Liver (tissue), 9 donors: ENCODE results near the gene KIF6. TPM values are rescaled to one million over a fixed set of nuclear protein-coding genes. Genes with fewer than 3 reads are reported as not detected.

Source experiments
- DNase-seq: peaks from one replicate; pipeline ENCODE4 v3.0.0-alpha.2; 2017; ENCODE audit warnings: low spot score
- H3K27ac ChIP-seq, 2 donors: one replicate each; pipeline ENCODE4 v1.7.0; 2013; ENCODE audit warnings: inconsistent platforms in 2 of 2, low read length in 2 of 2, control low read depth in 1 of 2, low read depth in 1 of 2, mild to moderate bottlenecking in 1 of 2
- H3K27me3 ChIP-seq, 4 donors: one replicate each; pipeline versions ENCODE4 v1.6.1 to v1.7.0; 2013; ENCODE audit warnings: low read length in 3 of 4, inconsistent platforms in 1 of 4, mild to moderate bottlenecking in 1 of 4, moderate library complexity in 1 of 4; ENCODE audit not compliant: control insufficient read depth in 4 of 4, insufficient read depth in 4 of 4
- H3K36me3 ChIP-seq, 4 donors: one replicate each; pipeline versions ENCODE4 v1.6.1 to v1.7.0; 2013; ENCODE audit warnings: low read length in 3 of 4, mild to moderate bottlenecking in 3 of 4, low read depth in 1 of 4, moderate library complexity in 1 of 4; ENCODE audit not compliant: control insufficient read depth in 4 of 4, insufficient read depth in 3 of 4
- H3K4me1 ChIP-seq, 4 donors: one replicate each; pipeline versions ENCODE4 v1.6.1 to v1.7.0; 2013; ENCODE audit warnings: low read length in 3 of 4, mild to moderate bottlenecking in 3 of 4, moderate library complexity in 1 of 4; ENCODE audit not compliant: control insufficient read depth in 4 of 4, insufficient read depth in 4 of 4
- H3K4me3 ChIP-seq, 3 donors: one replicate each; pipeline versions ENCODE4 v1.6.1 to v1.7.0; 2013; ENCODE audit warnings: low read length in 3 of 3, control low read depth in 1 of 3, low read depth in 1 of 3, mild to moderate bottlenecking in 1 of 3
- H3K9ac ChIP-seq, 2 donors: one replicate each; pipeline ENCODE4 v1.7.0; 2013; ENCODE audit warnings: low read length in 2 of 2, mild to moderate bottlenecking in 2 of 2, moderate library complexity in 2 of 2, control low read depth in 1 of 2, low read depth in 1 of 2
- H3K9me3 ChIP-seq, 4 donors: one replicate each; pipeline versions ENCODE4 v1.6.1 to v1.7.0; 2013; ENCODE audit warnings: low read length in 3 of 4; ENCODE audit not compliant: control insufficient read depth in 4 of 4
- EGR1 ChIP-seq, 2 donors: IDR thresholded peaks; 2 replicates each; pipeline ENCODE4 v1.6.1; 2016 to 2018; ENCODE audit warnings: antibody characterized with exemption in 2 of 2, low read depth in 2 of 2
- FOXA1 ChIP-seq: IDR thresholded peaks from 2 replicates; pipeline ENCODE4 v1.6.1; 2016; ENCODE audit warnings: antibody characterized with exemption
- FOXA2 ChIP-seq: IDR thresholded peaks from 2 replicates; pipeline ENCODE4 v1.6.1; 2016; ENCODE audit warnings: antibody characterized with exemption
- GABPA ChIP-seq, 2 donors: IDR thresholded peaks in 1 of 2; conservative IDR thresholded peaks in 1 of 2; 2 replicates each; pipeline ENCODE4 v1.6.1; 2016; ENCODE audit warnings: antibody characterized with exemption in 2 of 2, mild to moderate bottlenecking in 1 of 2, moderate library complexity in 1 of 2
- HNF4A ChIP-seq, 2 donors: conservative IDR thresholded peaks; 2 replicates each; pipeline ENCODE4 v1.6.1; 2016; ENCODE audit warnings: antibody characterized with exemption in 2 of 2, mild to moderate bottlenecking in 2 of 2
- HNF4G ChIP-seq: IDR thresholded peaks from 2 replicates; pipeline ENCODE4 v1.6.1; 2016; ENCODE audit warnings: antibody characterized with exemption
- JUND ChIP-seq, 2 donors: IDR thresholded peaks; 2 replicates each; pipeline ENCODE4 v1.6.1; 2016; ENCODE audit warnings: antibody characterized with exemption in 2 of 2
- NR2F2 ChIP-seq: IDR thresholded peaks from 2 replicates; pipeline ENCODE4 v1.6.1; 2016; ENCODE audit warnings: antibody characterized with exemption
- RAD21 ChIP-seq, 2 donors: IDR thresholded peaks; 2 replicates each; pipeline ENCODE4 v1.6.1; 2016; ENCODE audit warnings: antibody characterized with exemption in 2 of 2, mild to moderate bottlenecking in 2 of 2
- RXRA ChIP-seq, 2 donors: IDR thresholded peaks; 2 replicates each; pipeline ENCODE4 v1.6.1; 2017 to 2018; ENCODE audit warnings: antibody characterized with exemption in 2 of 2, mild to moderate bottlenecking in 1 of 2
- SP1 ChIP-seq: IDR thresholded peaks from 2 replicates; pipeline ENCODE4 v1.6.1; 2018; ENCODE audit warnings: antibody characterized with exemption, mild to moderate bottlenecking
- TAF1 ChIP-seq: conservative IDR thresholded peaks from 2 replicates; pipeline ENCODE4 v1.6.1; 2016; ENCODE audit warnings: antibody characterized with exemption, mild to moderate bottlenecking
- YY1 ChIP-seq: IDR thresholded peaks from 2 replicates; pipeline ENCODE4 v1.6.1; 2016; ENCODE audit warnings: antibody characterized with exemption, mild to moderate bottlenecking
- WGBS: extraction: QIAGEN DNeasy Blood & Tissue Kit; methylation state at CpG from one replicate; pipeline ENCODE4 v1.1.7; 2013; 5-methylcytosine and 5-hydroxymethylcytosine counted together
- polyA plus RNA-seq, 2 donors: library from polyadenylated mRNA; stranded (reverse) in 1 of 2; unstranded in 1 of 2; fragments of 200-250 nt in 1 of 2; fragments of >200 nt in 1 of 2; fragmentation: Nextera tagmentation in 1 of 2; extraction: Ambion mirVana in 1 of 2; gene quantifications; one replicate each; pipeline versions ENCODE4 v1.2.1 to v1.2.3, GENCODE V29; 2013 to 2015
- total RNA-seq, 2 donors: library from RNA; depleted of rRNA; stranded (reverse); fragments of >200 nt; gene quantifications; one replicate each; pipeline ENCODE4 v1.2.3, GENCODE V29; 2014
- TF ChIP-seq, protein P1 (sequence below): IDR thresholded peaks from 2 replicates; pipeline ENCODE4 v1.6.1; 2016; ENCODE audit warnings: antibody characterized with exemption
- TF ChIP-seq, protein P2 (sequence below): IDR thresholded peaks from 2 replicates; pipeline ENCODE4 v1.6.1; 2016; ENCODE audit warnings: antibody characterized with exemption
- TF ChIP-seq, protein P3 (sequence below): IDR thresholded peaks from 2 replicates; pipeline ENCODE4 v1.6.1; 2016; ENCODE audit warnings: antibody characterized with exemption
- TF ChIP-seq, protein P4 (sequence below): IDR thresholded peaks from 2 replicates; pipeline ENCODE4 v1.6.1; 2016; ENCODE audit warnings: antibody characterized with exemption, mild to moderate bottlenecking
- TF ChIP-seq, protein P5 (sequence below): fragments of 150-350 bp; IDR thresholded peaks from 2 replicates; pipeline ENCODE4 v1.5.1; 2017; ENCODE audit warnings: improper control_type of control experiment, low read depth, low read length; ENCODE audit not compliant: missing input control
- donor health status: healthy.
- donor health status: healthy.
- donor health status: healthy.
- donor health status: healthy.
- donor health status: healthy.

Gene KIF6
- total and polyA plus RNA-seq, 4 donors = 0.17 to 7.5 (median 0.29) TPM

DNA sequence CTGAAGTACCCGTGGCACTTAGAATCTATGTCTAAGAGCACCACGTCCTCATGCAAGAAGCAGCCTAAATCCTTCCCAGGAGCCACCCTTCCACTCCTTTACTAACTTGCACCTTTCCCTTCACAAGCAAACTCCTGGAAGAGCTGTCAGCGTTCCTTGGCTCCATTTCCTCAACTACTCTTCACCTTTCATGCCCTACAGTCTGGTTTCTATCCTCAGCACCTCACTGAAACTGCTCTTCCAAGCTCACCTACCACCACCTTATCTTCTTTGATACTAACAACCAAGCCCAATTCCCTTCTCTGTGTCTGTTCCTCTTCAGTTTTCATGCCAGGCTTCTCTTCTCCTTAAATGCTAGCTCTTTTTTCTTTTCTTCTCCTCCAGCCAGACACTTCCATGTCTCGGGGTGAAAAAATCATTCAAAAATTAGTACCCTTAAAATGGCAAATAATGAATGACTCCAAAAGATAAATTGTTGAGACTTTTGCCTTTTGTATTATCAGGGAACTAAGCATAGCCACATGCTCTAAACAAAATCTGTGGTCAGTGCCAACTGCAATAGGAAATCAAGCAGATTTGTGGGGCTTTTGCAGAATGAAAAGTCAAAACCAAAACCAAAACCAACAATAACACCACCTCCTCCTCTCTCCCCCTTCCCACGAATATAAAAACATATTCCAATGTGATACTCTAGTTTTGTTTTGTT lies 253.1 kb downstream of the KIF6 start:
- DNase-seq = no peak
- no peaks in the 10 kb centered on the region for H3K27me3 ChIP-seq
- peaks cover 0 to 2% (median 0%) of the 10 kb centered on the region in 4 donors for H3K9me3 ChIP-seq
- H3K4me3 ChIP-seq = no peak overlapping the region
- no peaks in the 10 kb centered on the region for H3K36me3 ChIP-seq
- no peak overlapping the region for H3K9ac ChIP-seq
- TF ChIP-seq SP1 (no peak), HNF4G (no peak), TAF1 (no peak), NR2F2 (no peak), RXRA (IDR thresholded peaks at IDR 0.05) (no peak), GABPA (IDR thresholded peaks at IDR 0.05 in 1 of 2, conservative IDR thresholded peaks at IDR 0.05 in 1 of 2) (no peak), RAD21 (IDR thresholded peaks at IDR 0.05) (no peak), FOXA2 (no peak), EGR1 (IDR thresholded peaks at IDR 0.05; ENCODE audit: low read depth in 2 of 2) (no peak), YY1 (no peak), FOXA1 (no peak), HNF4A (conservative IDR thresholded peaks at IDR 0.05) (no peak), JUND (IDR thresholded peaks at IDR 0.05) (no peak)
- TF ChIP-seq, protein P1, sequence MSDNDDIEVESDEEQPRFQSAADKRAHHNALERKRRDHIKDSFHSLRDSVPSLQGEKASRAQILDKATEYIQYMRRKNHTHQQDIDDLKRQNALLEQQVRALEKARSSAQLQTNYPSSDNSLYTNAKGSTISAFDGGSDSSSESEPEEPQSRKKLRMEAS = no peak
- TF ChIP-seq, protein P2, sequence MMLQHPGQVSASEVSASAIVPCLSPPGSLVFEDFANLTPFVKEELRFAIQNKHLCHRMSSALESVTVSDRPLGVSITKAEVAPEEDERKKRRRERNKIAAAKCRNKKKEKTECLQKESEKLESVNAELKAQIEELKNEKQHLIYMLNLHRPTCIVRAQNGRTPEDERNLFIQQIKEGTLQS = no peak
- TF ChIP-seq, protein P3, sequence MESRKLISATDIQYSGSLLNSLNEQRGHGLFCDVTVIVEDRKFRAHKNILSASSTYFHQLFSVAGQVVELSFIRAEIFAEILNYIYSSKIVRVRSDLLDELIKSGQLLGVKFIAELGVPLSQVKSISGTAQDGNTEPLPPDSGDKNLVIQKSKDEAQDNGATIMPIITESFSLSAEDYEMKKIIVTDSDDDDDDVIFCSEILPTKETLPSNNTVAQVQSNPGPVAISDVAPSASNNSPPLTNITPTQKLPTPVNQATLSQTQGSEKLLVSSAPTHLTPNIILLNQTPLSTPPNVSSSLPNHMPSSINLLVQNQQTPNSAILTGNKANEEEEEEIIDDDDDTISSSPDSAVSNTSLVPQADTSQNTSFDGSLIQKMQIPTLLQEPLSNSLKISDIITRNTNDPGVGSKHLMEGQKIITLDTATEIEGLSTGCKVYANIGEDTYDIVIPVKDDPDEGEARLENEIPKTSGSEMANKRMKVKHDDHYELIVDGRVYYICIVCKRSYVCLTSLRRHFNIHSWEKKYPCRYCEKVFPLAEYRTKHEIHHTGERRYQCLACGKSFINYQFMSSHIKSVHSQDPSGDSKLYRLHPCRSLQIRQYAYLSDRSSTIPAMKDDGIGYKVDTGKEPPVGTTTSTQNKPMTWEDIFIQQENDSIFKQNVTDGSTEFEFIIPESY = no peak
- TF ChIP-seq, protein P4, sequence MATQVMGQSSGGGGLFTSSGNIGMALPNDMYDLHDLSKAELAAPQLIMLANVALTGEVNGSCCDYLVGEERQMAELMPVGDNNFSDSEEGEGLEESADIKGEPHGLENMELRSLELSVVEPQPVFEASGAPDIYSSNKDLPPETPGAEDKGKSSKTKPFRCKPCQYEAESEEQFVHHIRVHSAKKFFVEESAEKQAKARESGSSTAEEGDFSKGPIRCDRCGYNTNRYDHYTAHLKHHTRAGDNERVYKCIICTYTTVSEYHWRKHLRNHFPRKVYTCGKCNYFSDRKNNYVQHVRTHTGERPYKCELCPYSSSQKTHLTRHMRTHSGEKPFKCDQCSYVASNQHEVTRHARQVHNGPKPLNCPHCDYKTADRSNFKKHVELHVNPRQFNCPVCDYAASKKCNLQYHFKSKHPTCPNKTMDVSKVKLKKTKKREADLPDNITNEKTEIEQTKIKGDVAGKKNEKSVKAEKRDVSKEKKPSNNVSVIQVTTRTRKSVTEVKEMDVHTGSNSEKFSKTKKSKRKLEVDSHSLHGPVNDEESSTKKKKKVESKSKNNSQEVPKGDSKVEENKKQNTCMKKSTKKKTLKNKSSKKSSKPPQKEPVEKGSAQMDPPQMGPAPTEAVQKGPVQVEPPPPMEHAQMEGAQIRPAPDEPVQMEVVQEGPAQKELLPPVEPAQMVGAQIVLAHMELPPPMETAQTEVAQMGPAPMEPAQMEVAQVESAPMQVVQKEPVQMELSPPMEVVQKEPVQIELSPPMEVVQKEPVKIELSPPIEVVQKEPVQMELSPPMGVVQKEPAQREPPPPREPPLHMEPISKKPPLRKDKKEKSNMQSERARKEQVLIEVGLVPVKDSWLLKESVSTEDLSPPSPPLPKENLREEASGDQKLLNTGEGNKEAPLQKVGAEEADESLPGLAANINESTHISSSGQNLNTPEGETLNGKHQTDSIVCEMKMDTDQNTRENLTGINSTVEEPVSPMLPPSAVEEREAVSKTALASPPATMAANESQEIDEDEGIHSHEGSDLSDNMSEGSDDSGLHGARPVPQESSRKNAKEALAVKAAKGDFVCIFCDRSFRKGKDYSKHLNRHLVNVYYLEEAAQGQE = no peak
- TF ChIP-seq, protein P5, sequence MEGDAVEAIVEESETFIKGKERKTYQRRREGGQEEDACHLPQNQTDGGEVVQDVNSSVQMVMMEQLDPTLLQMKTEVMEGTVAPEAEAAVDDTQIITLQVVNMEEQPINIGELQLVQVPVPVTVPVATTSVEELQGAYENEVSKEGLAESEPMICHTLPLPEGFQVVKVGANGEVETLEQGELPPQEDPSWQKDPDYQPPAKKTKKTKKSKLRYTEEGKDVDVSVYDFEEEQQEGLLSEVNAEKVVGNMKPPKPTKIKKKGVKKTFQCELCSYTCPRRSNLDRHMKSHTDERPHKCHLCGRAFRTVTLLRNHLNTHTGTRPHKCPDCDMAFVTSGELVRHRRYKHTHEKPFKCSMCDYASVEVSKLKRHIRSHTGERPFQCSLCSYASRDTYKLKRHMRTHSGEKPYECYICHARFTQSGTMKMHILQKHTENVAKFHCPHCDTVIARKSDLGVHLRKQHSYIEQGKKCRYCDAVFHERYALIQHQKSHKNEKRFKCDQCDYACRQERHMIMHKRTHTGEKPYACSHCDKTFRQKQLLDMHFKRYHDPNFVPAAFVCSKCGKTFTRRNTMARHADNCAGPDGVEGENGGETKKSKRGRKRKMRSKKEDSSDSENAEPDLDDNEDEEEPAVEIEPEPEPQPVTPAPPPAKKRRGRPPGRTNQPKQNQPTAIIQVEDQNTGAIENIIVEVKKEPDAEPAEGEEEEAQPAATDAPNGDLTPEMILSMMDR = no peak
- H3K4me1 ChIP-seq = no peaks in the 10 kb centered on the region
- no peak overlapping the region for H3K27ac ChIP-seq
- 80% methylated on average over 5 of the region's 5 CpGs for WGBS
